LNCaP clone FGC (cell line): Measurements from ENCODE around the gene FIGNL1.
A peak's percentile ranks its signal among the peaks of the same experiment; 100 is the strongest.

ENCODE experiments used
- DNase-seq: peaks from one replicate; pipeline ENCODE4 v3.0.0-alpha.2; 2011; ENCODE audit warnings: low read depth
- H3K4me3 ChIP-seq: 2 replicates; pipeline ENCODE4 v1.5.1; 2011; ENCODE audit warnings: mild to moderate bottlenecking, low read depth, low read length, control low read depth
- CTCF ChIP-seq: IDR thresholded peaks from 2 replicates; pipeline ENCODE4 v1.5.1; 2012; ENCODE audit warnings: mild to moderate bottlenecking; ENCODE audit not compliant: control insufficient read depth, insufficient read depth; ENCODE audit errors: extremely low read depth

Gene FIGNL1

DNA sequence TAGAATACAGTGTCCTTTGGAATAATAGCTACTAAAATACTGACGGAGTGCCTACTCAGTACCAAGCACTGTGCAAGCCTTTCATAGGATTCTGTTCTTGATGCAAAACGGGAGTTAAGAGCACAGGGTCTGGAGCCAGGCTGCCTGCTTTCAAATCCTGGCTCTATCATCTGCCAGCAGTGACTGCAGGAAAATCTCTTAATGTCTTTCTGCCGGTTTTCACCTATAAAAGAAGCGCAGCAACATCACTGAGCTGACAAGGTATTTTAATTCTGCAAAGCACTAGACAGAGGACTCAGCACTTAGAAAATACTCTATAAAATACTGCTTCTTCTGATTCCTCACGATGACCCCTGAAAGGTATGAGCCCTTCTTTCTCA, 659 bp downstream of the FIGNL1 start:
- TF ChIP-seq CTCF: no peak
- DNase-seq: no peak
- peak overlapping the region; percentile 77 for H3K4me3 ChIP-seq

GRCh38 chr7:50448823-50449222, 1.3 kb downstream of the FIGNL1 start:
- H3K4me3 ChIP-seq: peak overlapping the region; percentile 77
- no peak for TF ChIP-seq CTCF
- no peak for DNase-seq

DNA sequence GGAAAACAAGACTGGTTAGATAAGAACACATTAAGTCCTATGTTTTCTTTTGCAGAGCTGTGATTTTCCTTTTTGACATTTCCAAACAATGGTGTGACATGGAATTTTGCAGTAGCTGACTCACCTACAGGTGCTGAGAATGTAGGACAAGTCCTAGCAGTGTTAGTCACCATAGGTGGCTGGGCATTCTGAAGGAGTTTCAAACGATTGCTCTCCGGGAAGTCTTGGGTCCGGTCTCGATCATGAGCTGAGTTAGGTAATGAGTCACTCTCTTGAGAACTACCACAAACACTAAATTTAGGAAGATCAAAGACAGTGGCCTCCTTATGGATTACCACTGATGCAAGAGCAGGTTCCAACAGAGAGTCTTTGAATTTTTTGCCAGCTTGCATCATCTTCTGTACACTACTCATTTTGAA, 3.6 kb downstream of the FIGNL1 start:
- no peak for DNase-seq
- no peak for TF ChIP-seq CTCF
- no peak overlapping the region for H3K4me3 ChIP-seq

DNA sequence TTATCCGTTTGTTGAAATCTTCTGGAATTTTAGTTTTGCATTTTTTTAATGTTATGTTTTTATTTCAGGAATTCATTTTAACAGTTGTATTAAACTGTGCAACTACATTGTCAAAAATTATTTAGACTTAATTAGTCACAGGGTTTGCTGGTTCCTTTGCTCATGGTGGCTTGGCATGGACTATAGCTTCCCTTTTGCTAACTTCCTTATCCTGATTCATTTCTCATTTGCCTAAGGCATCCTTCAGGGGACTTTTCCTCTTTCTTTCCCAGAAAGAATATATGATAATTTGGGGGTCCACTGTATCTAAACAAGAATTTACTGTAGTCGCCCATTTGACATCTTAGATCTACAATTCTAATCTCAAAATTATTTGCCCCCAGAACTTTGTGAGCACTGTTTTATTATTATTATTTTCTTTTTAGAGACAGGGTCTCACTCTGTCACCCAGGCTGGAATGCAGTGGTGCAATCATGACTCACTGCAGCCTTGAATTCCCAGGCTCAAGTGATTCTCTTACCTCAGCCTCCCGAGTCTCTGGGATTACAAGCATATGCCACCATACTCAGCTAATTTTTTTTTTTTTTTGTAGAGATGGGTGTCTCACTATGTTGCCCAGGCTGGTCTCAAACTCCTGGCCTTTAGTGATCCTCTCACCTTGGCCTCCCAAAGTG, 13.9 kb downstream of the FIGNL1 start:
- no peak overlapping the region for H3K4me3 ChIP-seq
- no peak for TF ChIP-seq CTCF
- no peak for DNase-seq

DNA sequence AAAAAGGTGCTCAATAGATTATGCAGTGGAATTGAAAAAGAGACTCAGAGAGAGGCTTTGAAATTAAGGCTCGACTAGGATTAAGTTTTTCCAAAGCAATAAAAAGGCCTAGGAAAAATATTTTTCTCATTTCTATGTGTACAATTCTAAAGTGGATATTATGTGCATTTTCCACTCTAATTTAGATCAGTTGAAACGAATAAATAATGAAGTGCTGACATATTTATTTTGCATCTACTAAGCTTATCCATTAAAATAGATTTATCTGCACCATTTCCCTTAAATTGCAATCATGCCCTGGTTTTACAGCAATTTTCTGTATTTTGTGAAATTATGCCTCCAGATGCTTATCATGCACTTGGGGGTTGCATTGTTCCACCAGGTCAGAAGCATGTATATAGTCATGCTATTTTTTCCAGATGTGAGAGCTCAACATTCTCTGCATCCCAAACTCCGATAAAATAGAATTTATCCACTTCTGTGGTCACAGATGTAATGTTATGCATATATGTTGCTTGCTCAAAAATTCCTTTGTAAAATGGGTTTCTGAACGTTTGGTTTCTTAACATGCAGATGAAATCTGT, 18.3 kb downstream of the FIGNL1 start:
- no peak for DNase-seq
- H3K4me3 ChIP-seq: no peak overlapping the region
- no peak for TF ChIP-seq CTCF

- peak; percentile 6 for DNase-seq
- no peak for TF ChIP-seq CTCF
- no peak overlapping the region for H3K4me3 ChIP-seq
These were observed 18.8 kb downstream of the FIGNL1 start for GRCh38 chr7:50431316-50431715.

DNA sequence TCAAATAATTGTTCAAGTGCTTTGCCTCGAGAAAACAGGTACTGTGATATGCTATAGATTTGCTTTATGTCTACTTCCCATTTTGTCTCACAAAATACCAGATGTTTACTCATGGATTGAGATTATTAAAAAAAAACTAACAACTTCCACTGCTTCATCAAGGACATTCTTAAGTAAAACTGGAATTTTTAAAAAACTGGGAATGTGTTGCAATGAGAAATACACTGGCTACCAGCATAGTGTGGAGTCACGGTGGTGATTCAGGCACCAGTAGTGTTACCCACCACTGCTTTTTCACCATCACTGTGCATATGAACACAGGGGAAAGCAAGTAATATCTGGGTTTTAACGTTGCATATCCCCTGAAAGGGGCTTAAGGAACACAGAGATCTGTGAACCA, 21.2 kb downstream of the FIGNL1 start:
- no peak overlapping the region for H3K4me3 ChIP-seq
- DNase-seq: no peak
- TF ChIP-seq CTCF: no peak
